Choroid plexus epithelial cell (primary cell): ENCODE data around the gene LCP2.
A peak's percentile ranks its signal among the peaks of the same experiment; 100 is the strongest.

ENCODE experiments used
- DNase-seq: peaks from one replicate; pipeline ENCODE4 v3.0.0-alpha.2; 2010; ENCODE audit warnings: low read depth
- H3K4me3 ChIP-seq: 2 replicates; pipeline ENCODE4 v1.5.1; 2011; ENCODE audit warnings: low read depth, mild to moderate bottlenecking, control low read depth, low read length, moderate library complexity
- TF ChIP-seq, protein P1 (sequence below): conservative IDR thresholded peaks from 2 replicates; pipeline ENCODE4 v1.5.1; 2011; ENCODE audit warnings: low read depth, mild to moderate bottlenecking, control low read depth, inconsistent platforms, low read length, moderate library complexity

Gene LCP2

DNA sequence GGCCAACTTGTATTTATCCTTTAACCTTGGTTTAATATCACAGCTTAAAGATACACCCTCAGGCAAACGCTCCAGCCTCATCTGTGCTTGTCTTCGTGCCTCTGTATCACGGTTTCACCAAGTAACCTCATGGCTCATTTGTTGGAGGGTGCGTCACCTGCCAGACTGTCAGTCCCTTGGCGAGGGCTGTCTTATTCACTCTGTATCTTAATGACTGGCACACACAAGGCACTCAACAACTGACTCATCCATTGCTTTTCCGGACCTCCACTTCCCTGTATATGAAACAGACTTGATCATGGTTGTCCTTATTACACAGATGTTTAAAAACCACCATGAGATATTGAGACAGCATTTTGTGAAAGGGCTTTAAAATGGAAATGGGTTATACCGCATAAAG is 28.0 kb downstream of the LCP2 start:
- TF ChIP-seq, protein P1, sequence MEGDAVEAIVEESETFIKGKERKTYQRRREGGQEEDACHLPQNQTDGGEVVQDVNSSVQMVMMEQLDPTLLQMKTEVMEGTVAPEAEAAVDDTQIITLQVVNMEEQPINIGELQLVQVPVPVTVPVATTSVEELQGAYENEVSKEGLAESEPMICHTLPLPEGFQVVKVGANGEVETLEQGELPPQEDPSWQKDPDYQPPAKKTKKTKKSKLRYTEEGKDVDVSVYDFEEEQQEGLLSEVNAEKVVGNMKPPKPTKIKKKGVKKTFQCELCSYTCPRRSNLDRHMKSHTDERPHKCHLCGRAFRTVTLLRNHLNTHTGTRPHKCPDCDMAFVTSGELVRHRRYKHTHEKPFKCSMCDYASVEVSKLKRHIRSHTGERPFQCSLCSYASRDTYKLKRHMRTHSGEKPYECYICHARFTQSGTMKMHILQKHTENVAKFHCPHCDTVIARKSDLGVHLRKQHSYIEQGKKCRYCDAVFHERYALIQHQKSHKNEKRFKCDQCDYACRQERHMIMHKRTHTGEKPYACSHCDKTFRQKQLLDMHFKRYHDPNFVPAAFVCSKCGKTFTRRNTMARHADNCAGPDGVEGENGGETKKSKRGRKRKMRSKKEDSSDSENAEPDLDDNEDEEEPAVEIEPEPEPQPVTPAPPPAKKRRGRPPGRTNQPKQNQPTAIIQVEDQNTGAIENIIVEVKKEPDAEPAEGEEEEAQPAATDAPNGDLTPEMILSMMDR, result no peak
- no peak overlapping the region for H3K4me3 ChIP-seq
- DNase-seq, result no peak

DNA sequence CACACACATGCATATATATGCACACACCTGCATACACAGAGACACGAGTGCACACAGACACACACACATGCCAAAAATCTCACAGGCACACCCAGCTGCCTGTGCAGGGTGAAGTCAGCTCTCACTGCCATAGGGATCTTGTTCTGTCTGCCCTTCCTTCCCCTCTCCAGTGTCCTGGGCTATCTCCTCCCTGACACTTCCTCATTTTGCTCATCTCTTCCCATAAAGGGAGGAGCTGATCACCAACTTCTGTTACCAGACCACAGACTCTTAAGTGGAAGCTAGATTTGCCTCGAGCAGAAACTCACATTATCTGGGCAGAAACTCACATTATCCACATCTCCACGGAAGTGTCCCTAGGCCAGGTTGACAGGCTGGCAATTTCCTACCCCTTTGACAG is 28.7 kb downstream of the LCP2 start:
- TF ChIP-seq, protein P1, result no peak
- no peak overlapping the region for H3K4me3 ChIP-seq
- no peak for DNase-seq

DNA sequence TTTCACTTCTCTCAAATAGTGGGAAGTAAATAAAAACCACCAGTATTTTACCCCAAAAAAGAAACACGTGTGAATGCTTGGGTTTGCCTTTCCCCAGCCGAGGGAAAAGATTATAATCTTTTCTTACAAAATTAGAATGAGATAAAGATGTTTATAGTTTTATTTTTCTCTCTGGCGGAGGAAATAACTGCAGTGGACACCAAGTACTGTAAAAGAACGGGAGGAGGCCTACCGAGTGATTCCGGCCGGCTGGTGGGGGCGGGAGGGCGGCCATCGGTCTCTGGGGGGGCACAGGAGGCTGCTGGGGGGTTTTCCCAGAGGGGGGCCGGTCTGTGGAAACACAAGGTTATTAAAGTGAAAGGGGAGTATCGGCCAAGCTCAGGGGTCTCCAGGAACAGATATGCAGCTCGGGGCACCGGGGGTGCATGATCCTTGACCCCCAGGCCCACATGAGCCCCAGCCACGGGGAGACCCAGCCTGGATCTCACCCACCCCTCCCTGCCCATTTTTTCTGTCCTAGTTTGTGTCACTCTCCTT is 29.4 kb downstream of the LCP2 start:
- no peak for DNase-seq
- TF ChIP-seq, protein P1, result no peak
- H3K4me3 ChIP-seq, result peak overlapping the region; percentile 37

DNA sequence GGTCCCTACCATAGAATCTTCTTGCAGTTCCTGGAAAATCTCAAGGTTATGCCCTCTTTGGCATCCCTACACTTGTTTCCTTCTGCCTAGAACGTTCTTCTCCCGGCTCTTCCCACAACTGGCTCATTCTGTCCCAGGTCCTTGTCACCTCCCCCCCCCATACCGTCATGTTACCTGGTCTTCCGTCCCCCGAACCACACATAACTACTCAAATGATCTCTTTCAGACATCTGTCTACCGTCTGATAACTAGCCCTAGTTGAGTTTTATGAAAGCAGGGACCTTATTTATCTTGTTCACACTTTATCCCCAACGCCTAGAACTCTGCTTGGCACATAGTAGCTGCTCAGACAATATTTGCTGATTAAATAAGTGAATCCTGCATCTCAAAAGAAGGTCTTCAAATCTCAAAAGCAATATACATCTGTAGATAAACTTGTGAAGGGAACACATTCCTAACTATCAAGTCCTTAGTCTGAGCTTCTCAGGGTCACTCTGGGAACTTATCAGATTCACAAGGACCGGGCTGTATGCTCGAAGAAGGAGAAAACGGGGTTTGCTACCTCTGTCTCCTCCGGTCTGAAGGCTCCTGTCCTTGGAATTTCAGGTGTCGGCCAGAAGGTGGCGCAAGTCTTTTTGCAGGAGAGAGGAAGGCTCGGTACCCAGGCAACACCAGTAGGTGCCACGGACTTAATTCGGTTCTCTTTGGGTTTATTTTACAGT is 30.0 kb downstream of the LCP2 start:
- peak; percentile 92 for DNase-seq
- peak overlapping the region; percentile 37 for H3K4me3 ChIP-seq

DNA sequence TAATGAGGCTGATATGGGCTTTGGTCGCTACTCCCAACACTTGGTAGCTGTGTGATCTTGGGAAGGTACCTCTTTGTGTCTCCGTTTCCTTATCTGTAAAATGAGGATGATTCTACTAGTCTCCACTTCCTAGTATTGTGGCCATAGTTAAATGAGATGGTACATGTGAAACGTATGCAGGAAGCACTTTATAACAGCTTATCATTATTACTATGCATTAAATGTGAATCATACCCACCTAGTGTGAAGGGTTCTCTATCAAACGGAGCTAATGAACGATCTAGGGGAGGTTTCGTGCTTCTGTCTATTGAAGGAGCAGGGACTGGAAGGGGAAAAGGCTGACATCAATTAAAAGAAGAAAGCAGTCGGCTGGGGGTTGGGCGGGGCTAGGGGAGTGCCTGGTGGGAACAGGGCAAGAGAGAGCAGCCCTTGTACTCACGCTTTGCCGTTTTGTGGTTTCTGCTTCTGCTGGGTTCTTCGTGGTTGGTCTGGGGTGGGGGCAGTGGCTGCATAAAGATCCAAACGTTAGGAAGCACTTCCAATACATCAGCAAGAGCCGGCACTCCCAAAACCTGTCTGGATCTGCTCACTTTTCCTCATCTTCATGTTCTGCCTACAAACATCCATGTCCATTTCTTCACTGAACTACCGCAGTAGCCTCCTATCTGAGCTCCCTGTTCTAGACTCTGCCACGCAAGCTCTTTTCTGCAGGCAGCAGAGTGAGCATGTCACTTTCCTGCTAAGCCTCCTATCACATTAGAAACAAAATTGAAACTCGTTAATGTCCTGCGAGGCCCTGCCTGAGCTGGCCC is 30.8 kb downstream of the LCP2 start:
- no peak for DNase-seq
- no peak overlapping the region for H3K4me3 ChIP-seq

More for the DNA sequence above, 30.0 kb downstream of the LCP2 start:
- TF ChIP-seq, protein P1, result peak; percentile 96

DNA sequence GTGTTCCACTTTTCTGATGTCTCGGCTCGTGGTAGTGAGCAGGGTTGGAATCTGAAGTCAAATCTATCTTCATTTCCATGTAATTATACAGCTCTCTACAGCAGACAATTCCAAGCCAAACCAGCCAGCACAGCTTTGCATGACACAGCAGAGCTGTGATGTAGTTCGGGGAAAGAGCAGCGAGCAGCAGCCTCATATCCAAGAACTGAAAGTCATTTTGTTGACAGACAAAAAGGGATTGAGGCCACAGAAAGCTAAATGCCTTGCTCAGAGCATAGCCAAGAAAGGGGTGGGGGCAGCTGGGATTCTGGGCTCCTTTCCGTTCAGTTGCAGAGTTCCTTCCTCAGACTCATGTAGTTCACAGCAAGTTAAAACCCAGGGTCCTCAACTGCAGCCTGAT is 32.1 kb downstream of the LCP2 start:
- DNase-seq, result peak; percentile 22
- no peak overlapping the region for H3K4me3 ChIP-seq
- TF ChIP-seq, protein P1, result no peak

More for the DNA sequence above, 30.8 kb downstream of the LCP2 start:
- TF ChIP-seq, protein P1, result no peak
